GM18526 (cell line): Measurements from ENCODE around the gene AOPEP.

Experiments
- POLR2A ChIP-seq: IDR thresholded peaks from 3 replicates; pipeline ENCODE4 v1.6.1; 2011; ENCODE audit not compliant: insufficient read length; ENCODE audit errors: extremely low read depth

AOPEP gene

DNA sequence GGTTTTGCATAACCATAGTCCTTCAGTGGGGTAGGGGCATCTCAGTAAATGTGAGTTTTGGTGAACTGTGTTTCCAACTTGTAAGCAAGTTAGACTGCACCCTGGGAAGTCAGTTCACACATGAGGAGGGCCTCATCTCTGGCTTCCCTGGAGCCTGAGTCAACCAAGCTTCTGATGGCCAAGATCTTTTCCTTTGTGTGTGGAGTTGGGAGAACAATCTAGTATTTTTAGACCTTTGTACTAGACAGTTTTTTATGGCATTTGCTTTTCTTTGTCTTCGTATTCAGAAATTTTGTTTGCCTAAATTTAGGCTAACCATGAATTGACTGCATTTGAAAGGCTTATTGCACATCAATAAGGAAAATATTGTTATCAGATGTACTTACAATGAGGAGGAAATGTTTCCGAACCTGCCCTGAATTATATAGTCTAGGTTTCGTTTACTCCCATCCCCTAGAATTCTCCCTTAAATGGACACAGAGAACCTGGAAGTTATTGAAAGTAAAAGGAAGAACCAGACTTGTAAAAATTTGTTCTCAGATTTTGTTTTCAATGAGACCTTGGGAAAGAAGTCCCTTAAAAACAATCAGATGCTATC lies 204.6 kb downstream of the AOPEP start:
- no peak for TF ChIP-seq POLR2A

DNA sequence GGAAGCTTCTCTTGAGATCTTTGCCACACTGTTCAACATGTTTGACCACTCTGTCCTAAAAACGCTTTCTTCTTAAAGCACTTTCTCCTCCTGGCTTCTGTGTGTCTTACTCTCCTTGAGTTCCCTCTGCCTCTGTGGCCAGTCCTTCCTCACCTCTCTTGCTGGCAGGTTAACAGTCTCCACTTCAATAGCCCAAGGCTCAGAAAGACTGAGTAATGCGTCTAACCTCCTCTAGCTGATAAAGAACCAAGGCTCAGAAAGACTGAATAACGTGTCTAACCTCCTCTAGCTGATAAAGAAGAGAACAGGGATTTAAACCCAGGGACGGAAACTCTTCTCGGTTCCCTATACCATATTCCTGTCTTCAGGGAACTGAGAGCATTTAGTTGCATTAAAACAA lies 205.2 kb downstream of the AOPEP start:
- TF ChIP-seq POLR2A, result no peak

DNA sequence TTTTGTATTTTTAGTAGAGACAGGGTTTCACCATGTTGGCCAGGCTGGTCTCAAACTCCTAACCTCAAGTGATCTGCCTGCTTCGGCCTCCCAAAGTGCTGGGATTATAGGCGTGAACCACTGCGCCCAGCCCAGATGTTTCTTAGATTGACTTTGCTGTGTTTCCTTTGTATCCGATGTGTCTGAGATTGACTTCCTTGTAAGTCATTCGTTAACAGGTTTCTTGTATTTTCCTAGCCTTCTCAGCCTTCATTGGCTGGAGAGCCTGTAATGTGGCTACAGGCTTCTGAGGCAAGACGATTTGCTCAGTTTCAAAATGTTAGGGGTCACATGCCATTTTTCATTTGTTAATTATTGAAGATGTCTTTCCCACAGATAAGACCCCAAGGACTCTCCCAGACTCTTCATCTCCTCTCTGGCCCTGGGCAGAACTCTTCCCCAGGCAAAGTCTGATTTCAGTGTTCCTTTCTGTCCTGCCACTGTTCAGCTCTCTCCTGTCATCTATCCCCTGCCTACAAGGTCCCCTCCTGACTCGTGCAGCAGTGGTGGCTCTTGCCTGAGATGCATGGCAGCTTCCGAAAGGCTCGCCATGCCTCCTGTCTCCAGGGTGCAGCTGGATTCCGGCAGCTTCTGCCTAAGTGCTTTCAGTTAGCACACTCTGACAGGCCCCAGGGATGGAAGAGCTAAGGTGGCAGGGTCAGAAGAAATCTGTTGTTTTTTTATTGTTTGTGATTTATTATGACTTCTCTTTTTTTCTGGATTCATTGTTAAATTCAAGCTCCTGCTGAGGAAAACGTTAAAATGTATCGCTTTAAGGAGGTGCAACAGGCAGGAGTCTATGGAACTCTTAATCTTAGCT lies 206.4 kb downstream of the AOPEP start:
- TF ChIP-seq POLR2A, result no peak

DNA sequence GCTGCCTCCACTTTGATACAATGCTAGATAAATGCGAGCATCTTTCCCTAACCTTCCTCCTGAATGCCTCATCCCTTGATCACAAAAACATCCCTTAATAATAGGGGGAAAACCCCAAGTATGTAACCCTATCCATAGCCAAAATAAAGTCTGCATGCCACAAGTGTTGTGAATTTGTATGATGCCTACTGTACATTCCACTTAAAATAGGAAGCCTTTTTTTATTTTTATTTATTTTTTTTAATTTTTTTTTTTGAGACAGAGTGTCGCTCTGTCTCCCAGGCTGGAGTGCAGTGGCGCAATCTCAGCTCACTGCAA lies 207.0 kb downstream of the AOPEP start:
- no peak for TF ChIP-seq POLR2A

DNA sequence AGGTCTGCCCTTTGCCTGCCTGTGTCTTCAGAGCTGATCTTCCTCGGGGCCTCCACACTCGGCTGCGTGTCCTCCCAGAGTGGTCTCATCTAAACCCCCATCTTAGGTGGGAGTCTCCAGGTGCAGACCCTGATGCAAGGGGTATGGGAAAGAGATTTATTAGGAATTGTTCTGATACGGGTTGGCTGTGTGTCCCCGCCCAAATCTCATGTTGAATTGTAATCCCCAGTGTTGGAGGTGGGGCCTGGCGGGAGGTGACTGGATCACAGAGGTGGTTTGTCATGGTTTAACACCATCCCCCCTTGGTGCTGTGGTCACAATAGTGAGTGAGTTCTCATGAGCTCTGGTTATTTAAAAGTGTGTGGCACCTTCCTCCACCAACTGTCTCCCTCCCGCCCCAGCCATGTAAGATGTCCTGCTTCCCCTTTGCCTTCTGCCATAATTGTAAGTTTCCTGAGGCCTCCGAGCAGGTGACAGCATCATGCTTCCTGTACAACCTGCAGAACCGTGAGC lies 208.4 kb downstream of the AOPEP start:
- no peak for TF ChIP-seq POLR2A

DNA sequence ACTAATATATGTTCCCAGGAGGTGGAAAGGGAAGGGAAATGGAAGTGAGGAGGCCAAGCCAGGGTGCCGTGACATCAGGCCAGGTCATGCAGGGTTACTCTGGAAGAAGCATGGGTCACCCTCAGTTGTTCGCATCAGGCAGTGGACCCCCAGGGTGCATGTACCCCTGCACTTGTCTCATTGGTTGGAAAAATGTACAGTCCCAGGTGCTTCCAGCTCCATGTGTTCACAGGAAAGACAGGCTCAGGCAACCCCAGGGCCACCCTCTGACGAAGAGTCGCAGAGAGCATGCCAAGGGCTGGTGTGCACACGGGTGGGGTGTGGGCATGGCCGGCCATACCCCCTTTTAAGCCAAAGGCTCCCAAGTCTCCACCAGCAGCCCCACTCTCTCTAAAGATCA lies 208.9 kb downstream of the AOPEP start:
- TF ChIP-seq POLR2A, result no peak

DNA sequence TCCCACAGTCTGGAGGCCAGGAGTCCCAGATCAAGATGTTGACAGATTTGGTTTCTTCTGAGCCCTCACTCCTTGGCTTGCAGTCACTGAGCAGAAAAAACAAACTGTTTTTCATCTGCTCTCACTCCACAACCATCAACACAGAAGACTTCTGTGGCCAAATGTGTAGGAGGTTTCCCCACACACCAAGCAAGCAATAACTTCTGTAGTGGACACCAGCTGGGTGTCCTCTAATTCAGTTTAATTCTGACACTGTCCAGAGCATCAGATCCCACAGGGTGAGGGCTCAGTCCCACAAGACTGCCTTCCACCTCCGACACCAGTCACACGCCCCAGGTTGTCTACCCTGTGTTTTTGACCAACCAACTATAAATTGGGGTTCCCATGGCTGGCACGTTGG lies 209.9 kb downstream of the AOPEP start:
- TF ChIP-seq POLR2A, result no peak

DNA sequence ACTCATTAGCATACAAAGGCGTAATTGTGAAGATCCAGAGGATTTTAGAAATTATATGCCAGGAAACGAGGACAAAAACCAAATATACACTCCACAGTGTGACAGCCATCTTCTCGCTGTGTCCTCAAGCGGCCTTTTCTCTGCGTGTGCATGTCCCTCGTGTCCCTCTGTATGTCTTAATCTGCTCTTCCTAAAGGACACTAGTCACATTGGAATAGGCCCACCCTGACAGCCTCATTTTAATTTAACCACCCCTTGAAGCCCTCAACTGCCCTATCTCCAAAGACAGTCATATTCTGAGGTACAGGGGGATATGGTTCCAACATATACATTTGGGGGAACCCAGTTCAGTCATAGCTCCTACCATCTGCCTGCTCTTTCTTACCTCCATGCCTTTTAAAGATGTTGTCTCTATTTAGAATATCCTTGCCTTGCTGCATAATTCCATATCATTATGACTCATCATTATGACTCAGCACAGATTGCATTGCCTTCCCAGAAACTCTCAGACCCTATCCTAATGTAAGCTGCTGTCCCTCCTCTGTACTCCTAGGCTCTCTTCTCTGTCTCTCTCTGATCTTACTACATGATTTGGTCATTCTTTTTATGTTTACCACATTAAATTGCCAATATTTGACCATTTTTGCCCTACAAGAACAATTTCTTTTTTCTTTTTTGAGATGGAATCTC lies 210.9 kb downstream of the AOPEP start:
- no peak for TF ChIP-seq POLR2A

DNA sequence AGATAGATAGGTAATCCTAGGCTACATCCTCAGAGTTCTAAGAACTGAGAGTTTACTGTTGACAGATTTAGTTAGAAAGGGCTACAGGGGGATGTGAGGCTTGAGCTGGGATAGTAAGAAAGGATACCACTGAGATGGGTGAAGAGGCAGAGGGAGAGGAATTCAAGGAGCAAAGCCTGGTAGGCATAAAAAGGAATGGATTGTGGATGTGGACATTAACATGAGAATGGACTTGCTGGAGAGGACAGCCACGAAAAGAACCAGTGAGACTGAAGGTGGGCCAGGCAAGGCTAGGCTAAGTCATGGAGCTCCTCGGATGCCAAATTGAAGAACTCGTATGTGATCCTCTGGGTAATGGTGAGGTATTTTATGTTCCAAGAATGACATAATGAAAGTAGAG lies 211.9 kb downstream of the AOPEP start:
- no peak for TF ChIP-seq POLR2A

DNA sequence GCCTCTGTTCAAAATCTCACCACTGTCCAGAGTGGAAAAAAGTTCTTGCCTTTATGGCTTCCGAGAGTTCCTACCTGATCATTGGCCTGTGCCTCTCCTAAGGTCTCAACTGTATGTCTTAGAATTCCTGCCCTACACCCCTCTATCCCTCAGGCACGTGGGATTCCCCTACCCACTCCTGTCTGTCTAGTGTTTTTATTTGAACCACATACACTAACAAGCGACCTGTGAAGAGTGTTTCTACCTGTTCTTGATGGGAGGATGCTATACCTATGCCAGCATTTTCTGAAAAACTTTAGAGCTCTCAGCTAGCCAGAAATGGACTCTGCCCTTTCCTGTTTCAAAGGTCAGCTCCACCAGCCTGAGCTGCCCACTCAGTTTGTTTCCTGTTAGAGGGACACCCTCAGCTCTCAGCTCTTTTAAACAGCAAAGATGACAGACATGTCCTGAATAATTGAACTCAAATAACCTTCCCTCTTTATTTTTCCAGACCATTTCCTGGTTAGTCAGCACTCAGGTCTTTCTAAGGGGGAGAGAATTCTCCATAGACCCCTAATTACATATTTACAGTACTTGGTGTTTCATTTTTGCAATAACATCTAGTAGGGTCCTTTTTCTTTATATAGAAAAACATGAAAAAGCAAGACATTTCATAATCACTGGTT lies 214.8 kb downstream of the AOPEP start:
- no peak for TF ChIP-seq POLR2A

DNA sequence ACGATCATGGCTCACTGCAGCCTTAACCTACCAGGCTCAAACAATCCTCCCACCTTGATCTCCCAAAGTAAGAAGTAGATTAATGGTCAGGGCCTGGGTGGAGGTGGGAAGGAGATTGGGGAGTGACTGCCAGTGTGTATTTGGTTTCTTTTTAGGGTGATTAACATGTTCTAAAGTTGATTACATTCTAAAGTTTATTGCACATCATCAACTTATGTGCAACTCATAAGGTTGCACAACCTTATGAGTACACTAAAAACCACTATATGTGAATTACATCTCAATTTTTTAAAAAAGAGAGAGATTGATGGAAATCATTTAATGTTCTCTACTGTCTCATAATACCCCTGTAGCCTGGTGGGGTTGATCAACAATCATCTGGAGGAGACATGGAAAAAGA lies 218.1 kb downstream of the AOPEP start:
- TF ChIP-seq POLR2A, result no peak

DNA sequence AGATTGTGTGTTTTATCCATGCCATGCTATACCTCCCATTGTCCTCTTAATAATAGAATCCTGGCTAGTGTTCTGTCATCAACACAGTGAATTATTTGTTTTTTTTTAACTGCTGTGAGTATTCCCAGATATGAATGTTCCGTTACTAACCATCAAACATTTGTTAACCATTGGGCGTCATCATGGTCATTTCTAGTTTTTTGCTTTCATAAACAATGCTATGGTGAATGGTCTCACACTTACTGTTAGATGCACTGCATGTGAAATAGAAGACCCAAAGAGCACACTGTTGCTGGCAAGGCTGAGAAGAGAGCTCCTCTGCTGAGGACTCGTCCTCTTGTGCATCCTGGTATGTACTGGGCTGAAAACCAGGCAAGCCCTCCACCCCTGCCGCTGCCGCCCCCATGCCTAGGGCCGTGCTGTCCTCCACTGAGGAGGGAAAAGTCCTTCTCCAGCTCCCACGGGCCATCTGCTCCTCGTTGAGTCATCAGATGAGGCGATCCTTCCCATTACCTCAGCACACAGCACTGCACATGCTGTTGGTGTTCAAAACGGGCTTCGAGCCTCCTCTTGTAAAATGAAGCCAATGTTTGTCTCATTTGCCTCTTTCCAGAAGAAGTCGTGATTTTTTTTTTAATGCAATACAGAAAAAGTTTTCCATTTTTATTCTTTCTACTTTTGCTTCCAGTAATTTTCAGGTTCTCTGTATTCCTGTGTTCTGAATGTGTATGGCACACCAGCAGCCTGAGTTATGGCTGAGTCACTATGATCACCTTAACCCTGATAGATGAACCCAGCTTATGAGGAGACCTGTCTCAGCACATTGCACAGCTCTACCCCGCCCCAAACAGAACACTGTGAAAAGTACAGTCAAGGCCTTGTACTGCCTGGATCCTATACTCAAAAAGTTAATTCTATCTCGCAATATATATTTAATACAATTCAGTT lies 219.0 kb downstream of the AOPEP start:
- TF ChIP-seq POLR2A, result no peak

DNA sequence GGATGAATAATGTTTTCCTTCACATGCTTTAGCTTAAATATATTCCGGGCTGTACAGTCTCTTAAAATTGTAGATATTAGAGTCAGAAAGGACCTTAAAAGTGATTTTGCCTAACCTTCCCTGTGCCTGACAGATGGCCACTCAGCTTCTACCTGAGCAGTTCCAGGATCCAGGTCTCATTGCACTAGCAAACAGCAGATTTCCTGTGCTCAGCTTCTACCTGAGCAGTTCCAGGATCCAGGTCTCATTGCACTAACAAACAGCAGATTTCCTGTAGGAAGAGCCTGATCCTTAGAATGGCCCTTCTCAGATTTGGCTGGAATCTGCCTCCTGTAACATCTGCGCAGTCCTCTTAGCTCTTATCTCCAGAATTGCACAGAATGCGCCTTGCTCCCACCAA lies 219.8 kb downstream of the AOPEP start:
- TF ChIP-seq POLR2A, result no peak

DNA sequence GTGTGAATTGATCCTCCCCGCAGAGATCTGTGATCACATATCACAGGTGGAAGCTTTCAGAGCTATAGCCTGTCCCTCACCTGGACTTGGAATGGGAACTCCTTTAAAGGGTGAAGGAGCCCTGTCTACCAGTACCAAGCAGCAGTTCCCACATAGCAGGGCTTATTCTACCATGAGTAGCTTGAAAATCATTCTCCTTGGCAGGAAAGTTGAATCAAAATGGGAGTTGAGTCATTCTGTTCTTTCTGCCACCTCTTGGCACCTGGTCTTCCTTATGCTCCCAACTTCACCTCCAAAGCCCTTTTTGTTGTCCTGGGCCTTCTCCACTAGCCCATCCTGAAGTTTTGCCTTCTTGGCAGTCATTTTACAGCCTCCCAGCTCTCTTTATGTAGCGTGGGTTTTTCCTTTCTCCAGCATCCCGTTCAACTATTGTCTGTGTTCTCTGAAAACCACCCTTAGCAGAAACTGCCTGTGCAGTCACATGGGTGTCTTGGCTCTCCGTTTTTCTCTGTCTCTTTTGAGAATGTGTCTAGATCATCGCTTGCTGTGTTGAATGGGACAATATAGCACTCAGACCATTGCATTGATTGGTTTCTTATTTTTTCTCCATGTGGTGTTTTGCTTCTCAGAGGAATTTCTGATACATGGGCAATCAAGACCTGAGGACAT lies 222.2 kb downstream of the AOPEP start:
- TF ChIP-seq POLR2A, result no peak
